HEK293 (cell line): ENCODE results near the gene RACK1.
A peak's percentile ranks its signal among the peaks of the same experiment; 100 is the strongest.

Experiments used
- CTCF ChIA-PET: fragments of 350-600 bp; formaldehyde crosslinking; extraction: SDS; loops from one replicate; lab custom pipeline; 2021; ENCODE audit warnings: antibody characterized with exemption; lab: Yijun Ruan, JAX
- POLR2A ChIA-PET: fragments of 300-600 bp; formaldehyde crosslinking; extraction: SDS; loops from one replicate; lab custom pipeline; 2020; ENCODE audit warnings: antibody characterized with exemption, inconsistent platforms; lab: Yijun Ruan, JAX
- H3K27ac ChIP-seq: fragments of 200-500 bp; sonication (Bioruptor generic); 2 replicates; pipeline ENCODE4 v1.5.1; 2014; ENCODE audit warnings: low read depth, low read length, control low read depth, inconsistent platforms; ENCODE audit errors: extremely low read depth
- H3K36me3 ChIP-seq, 2 experiments: fragments of 200-500 bp in 1 of 2; sonication (Bioruptor generic) in 1 of 2; 1 replicate in 1 of 2; 2 replicates in 1 of 2; pipeline ENCODE4 v1.5.1; 2014 to 2017; ENCODE audit warnings: inconsistent platforms in 2 of 2, low read length in 2 of 2; ENCODE audit not compliant: control insufficient read depth in 2 of 2, insufficient read depth in 1 of 2
- H3K4me1 ChIP-seq: fragments of 200-500 bp; sonication (Bioruptor generic); 2 replicates; pipeline ENCODE4 v1.5.1; 2014; ENCODE audit warnings: mild to moderate bottlenecking, low read length, inconsistent platforms; ENCODE audit not compliant: control insufficient read depth, insufficient read depth
- H3K4me3 ChIP-seq: 2 replicates; pipeline ENCODE4 v1.5.1; 2011; ENCODE audit warnings: low read depth, mild to moderate bottlenecking, control low read depth, low read length, moderate library complexity
- H3K9me3 ChIP-seq: fragments of 200-500 bp; sonication (Bioruptor generic); 2 replicates; pipeline ENCODE4 v1.5.1; 2014; ENCODE audit warnings: low read depth, low read length, inconsistent platforms; ENCODE audit not compliant: control insufficient read depth, insufficient read depth
- GLIS2 ChIP-seq: fragments of 450-650 bp; formaldehyde crosslinking; IDR thresholded peaks from 2 replicates; pipeline ENCODE4 v1.5.1; 2016; ENCODE audit warnings: missing biosample characterization, missing genetic modification characterization
- IKZF3 ChIP-seq: fragments of 450-650 bp; IDR thresholded peaks from 2 replicates; pipeline ENCODE4 v1.5.0; 2018; ENCODE audit warnings: missing biosample characterization, mild to moderate bottlenecking, missing genetic modification characterization, moderate library complexity
- KLF1 ChIP-seq: fragments of 450-650 bp; formaldehyde crosslinking; IDR thresholded peaks from 2 replicates; pipeline ENCODE4 v1.5.1; 2016; ENCODE audit warnings: missing biosample characterization, missing genetic modification characterization
- KLF8 ChIP-seq: fragments of 450-650 bp; formaldehyde crosslinking; IDR thresholded peaks from 2 replicates; pipeline ENCODE4 v1.5.1; 2016; ENCODE audit warnings: missing biosample characterization, missing genetic modification characterization
- MEIS1 ChIP-seq: sonication (generic); formaldehyde crosslinking; IDR thresholded peaks from 2 replicates; pipeline ENCODE4 v1.8.1; 2022; ENCODE audit warnings: missing genetic modification reagents, mild to moderate bottlenecking, borderline replicate concordance
- PRDM1 ChIP-seq: fragments of 450-650 bp; formaldehyde crosslinking; IDR thresholded peaks from 2 replicates; pipeline ENCODE4; 2016; ENCODE audit warnings: missing biosample characterization, missing genetic modification characterization
- RBAK ChIP-seq: fragments of 450-650 bp; formaldehyde crosslinking; IDR thresholded peaks from 2 replicates; pipeline ENCODE4 v1.5.1; 2016; ENCODE audit warnings: missing biosample characterization, missing genetic modification characterization
- REPIN1 ChIP-seq: fragments of 450-650 bp; formaldehyde crosslinking; IDR thresholded peaks from 2 replicates; pipeline ENCODE4 v1.5.1; 2017; ENCODE audit warnings: missing biosample characterization, missing genetic modification characterization, low read depth
- SETDB1 ChIP-seq: IDR thresholded peaks from one replicate; pipeline ENCODE4 v1.6.1; 2017; ENCODE audit warnings: mild to moderate bottlenecking, low read length, moderate library complexity, mixed read lengths; ENCODE audit not compliant: insufficient read length
- SP7 ChIP-seq: fragments of 450-650 bp; formaldehyde crosslinking; IDR thresholded peaks from 2 replicates; pipeline ENCODE4 v1.5.1; 2016; ENCODE audit warnings: missing biosample characterization, missing genetic modification characterization
- TCF7L2 ChIP-seq: IDR thresholded peaks from 2 replicates; pipeline ENCODE4 v1.6.1; 2011; ENCODE audit warnings: low read depth, mild to moderate bottlenecking, inconsistent platforms, low read length, moderate library complexity, borderline replicate concordance
- ZBTB1 ChIP-seq: fragments of 450-650 bp; formaldehyde crosslinking; IDR thresholded peaks from 2 replicates; pipeline ENCODE4 v1.5.1; 2016; ENCODE audit warnings: missing biosample characterization, missing genetic modification characterization
- ZBTB7A ChIP-seq: fragments of 450-650 bp; formaldehyde crosslinking; IDR thresholded peaks from 2 replicates; pipeline ENCODE4 v1.5.1; 2016; ENCODE audit warnings: low read depth, missing biosample characterization, missing genetic modification characterization
- ZFHX2 ChIP-seq: fragments of 450-650 bp; formaldehyde crosslinking; conservative IDR thresholded peaks from 2 replicates; pipeline ENCODE4 v1.5.1; 2016; ENCODE audit warnings: missing biosample characterization, missing genetic modification characterization
- ZFP3 ChIP-seq: fragments of 450-650 bp; formaldehyde crosslinking; IDR thresholded peaks from 2 replicates; pipeline ENCODE4 v1.5.1; 2016; ENCODE audit warnings: low read depth, missing biosample characterization, missing genetic modification characterization
- ZFP69B ChIP-seq: fragments of 450-650 bp; formaldehyde crosslinking; IDR thresholded peaks from 2 replicates; pipeline ENCODE4 v1.5.1; 2016; ENCODE audit warnings: missing biosample characterization, missing genetic modification characterization
- ZNF133 ChIP-seq: fragments of 450-650 bp; formaldehyde crosslinking; IDR thresholded peaks from 2 replicates; pipeline ENCODE4 v1.5.1; 2016; ENCODE audit warnings: missing biosample characterization, missing genetic modification characterization
- ZNF146 ChIP-seq: fragments of 450-650 bp; formaldehyde crosslinking; IDR thresholded peaks from 2 replicates; pipeline ENCODE4 v1.5.1; 2016; ENCODE audit warnings: missing biosample characterization, missing genetic modification characterization
- ZNF202 ChIP-seq: fragments of 450-650 bp; formaldehyde crosslinking; IDR thresholded peaks from 2 replicates; pipeline ENCODE4 v1.5.1; 2016; ENCODE audit warnings: missing biosample characterization, missing genetic modification characterization, borderline replicate concordance
- ZNF335 ChIP-seq: fragments of 450-650 bp; formaldehyde crosslinking; conservative IDR thresholded peaks from 2 replicates; pipeline ENCODE4 v1.5.1; 2016; ENCODE audit warnings: missing biosample characterization, missing genetic modification characterization
- ZNF354C ChIP-seq: fragments of 450-650 bp; formaldehyde crosslinking; IDR thresholded peaks from 2 replicates; pipeline ENCODE4 v1.5.1; 2016; ENCODE audit warnings: missing biosample characterization, missing genetic modification characterization, low read depth, borderline replicate concordance
- ZNF366 ChIP-seq: fragments of 450-650 bp; formaldehyde crosslinking; conservative IDR thresholded peaks from 2 replicates; pipeline ENCODE4 v1.5.1; 2016; ENCODE audit warnings: missing biosample characterization, missing genetic modification characterization
- ZNF416 ChIP-seq: fragments of 450-650 bp; formaldehyde crosslinking; IDR thresholded peaks from 2 replicates; pipeline ENCODE4 v1.5.1; 2016; ENCODE audit warnings: missing biosample characterization, missing genetic modification characterization
- ZNF510 ChIP-seq: fragments of 450-650 bp; formaldehyde crosslinking; IDR thresholded peaks from 2 replicates; pipeline ENCODE4 v1.5.1; 2018; ENCODE audit warnings: mild to moderate bottlenecking, missing genetic modification characterization, missing biosample characterization; ENCODE audit not compliant: insufficient replicate concordance
- ZNF544 ChIP-seq: fragments of 450-650 bp; formaldehyde crosslinking; IDR thresholded peaks from 2 replicates; pipeline ENCODE4 v1.5.0; 2017; ENCODE audit warnings: missing biosample characterization, missing genetic modification characterization
- ZNF561 ChIP-seq: fragments of 450-650 bp; IDR thresholded peaks from 2 replicates; pipeline ENCODE4 v1.5.1; 2018; ENCODE audit warnings: missing biosample characterization, missing genetic modification characterization, borderline replicate concordance
- ZNF623 ChIP-seq: fragments of 450-650 bp; formaldehyde crosslinking; IDR thresholded peaks from 2 replicates; pipeline ENCODE4 v1.5.1; 2016; ENCODE audit warnings: missing biosample characterization, missing genetic modification characterization
- ZNF639 ChIP-seq: fragments of 450-650 bp; formaldehyde crosslinking; IDR thresholded peaks from 2 replicates; pipeline ENCODE4 v1.5.1; 2016; ENCODE audit warnings: missing biosample characterization, missing genetic modification characterization
- ZNF654 ChIP-seq: fragments of 450-650 bp; formaldehyde crosslinking; IDR thresholded peaks from 2 replicates; pipeline ENCODE4 v1.5.1; 2016; ENCODE audit warnings: low read depth, missing biosample characterization, missing genetic modification characterization
- ZNF701 ChIP-seq: fragments of 450-650 bp; formaldehyde crosslinking; IDR thresholded peaks from 2 replicates; pipeline ENCODE4 v1.5.1; 2016; ENCODE audit warnings: missing biosample characterization, missing genetic modification characterization
- ZNF704 ChIP-seq: fragments of 450-650 bp; formaldehyde crosslinking; IDR thresholded peaks from 2 replicates; pipeline ENCODE4 v1.5.1; 2016; ENCODE audit warnings: missing biosample characterization, missing genetic modification characterization
- ZNF777 ChIP-seq: fragments of 450-650 bp; formaldehyde crosslinking; IDR thresholded peaks from 2 replicates; pipeline ENCODE4 v1.5.1; 2017; ENCODE audit warnings: missing biosample characterization, missing genetic modification characterization, borderline replicate concordance
- ZSCAN18 ChIP-seq: fragments of 450-650 bp; formaldehyde crosslinking; IDR thresholded peaks from 2 replicates; pipeline ENCODE4 v1.5.1; 2016; ENCODE audit warnings: missing biosample characterization, missing genetic modification characterization
- TF ChIP-seq, protein P1 (sequence below): fragments of 450-650 bp; formaldehyde crosslinking; IDR thresholded peaks from 2 replicates; pipeline ENCODE4 v1.5.1; 2016; ENCODE audit warnings: missing biosample characterization, missing genetic modification characterization

Gene RACK1

DNA sequence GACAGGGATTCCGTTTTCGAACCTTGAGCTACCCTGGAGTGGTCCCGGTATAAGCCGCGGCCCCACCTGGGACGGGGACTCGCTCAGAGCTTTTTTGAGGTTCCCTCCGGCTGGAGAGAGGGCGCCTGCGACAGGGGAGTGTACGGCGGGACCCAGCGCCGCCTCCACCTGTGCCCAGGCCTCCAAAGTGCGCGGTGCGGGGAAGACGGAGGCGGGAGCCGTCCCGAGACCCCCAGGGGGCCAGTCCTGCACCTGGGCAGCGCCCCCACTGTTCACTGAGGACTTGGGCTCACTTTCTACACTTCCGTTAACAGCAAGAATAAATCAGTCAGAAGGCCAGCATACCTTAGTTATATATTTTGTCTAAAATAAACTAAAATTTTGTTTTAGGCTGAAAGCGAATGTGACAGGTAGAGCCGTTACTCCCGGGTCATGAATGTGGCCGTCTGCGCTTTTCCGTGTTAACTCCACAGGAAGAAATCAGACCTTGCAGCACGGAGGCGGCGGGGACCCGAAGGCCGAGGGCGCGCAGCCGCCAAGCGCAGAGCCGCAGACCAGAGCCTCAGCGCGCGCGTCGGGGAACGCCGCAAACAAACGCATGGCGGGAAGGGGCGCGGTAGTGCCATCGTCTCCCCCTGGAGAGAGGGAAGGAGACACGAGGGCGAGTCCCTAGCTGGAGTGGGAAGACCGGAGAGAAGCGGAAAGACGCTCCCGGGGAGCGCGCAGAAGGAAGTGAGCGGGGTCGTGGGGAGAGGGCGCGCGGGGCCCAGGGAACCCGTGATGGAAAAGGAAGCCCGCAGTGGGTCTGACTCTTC is 52.8 kb downstream of the RACK1 start:
- CTCF ChIA-PET, result interaction anchor here (0.6 to 4.1 kb wide), 7 partner anchors 13 to 61 kb away, joined by 4 to 27 read pairs (median 4); partner anchors contain the start of genes RACK1 and TRIM7
- Histone ChIP-seq H3K9me3 (no peaks in the 10 kb centered on the region), H3K36me3 (no peaks in the 10 kb centered on the region), H3K27ac (peak overlapping the region; percentile 48; the same call in 1 of the 2 replicates), H3K4me3 (peak overlapping the region; percentile 53), H3K4me1 (no peaks in the 10 kb centered on the region)
- POLR2A ChIA-PET, result interaction anchor here (0.6 to 6.8 kb wide), 17 partner anchors 9 to 71 kb away, joined by 3 to 86 read pairs (median 5); partner anchors contain the start of genes RACK1, TRIM41, TRIM52 and TRIM7
- TF ChIP-seq RBAK (tag by site-specific recombination) (no peak), PRDM1 (tag by site-specific recombination) (peak; percentile 79; the same call in 1 of the 2 replicates), ZFP69B (tag by site-specific recombination) (no peak; the same call in 1 of the 2 replicates), TCF7L2 (no peak), ZNF146 (tag by site-specific recombination) (no peak), ZNF701 (tag by site-specific recombination) (no peak), ZSCAN18 (no peak), IKZF3 (tag by site-specific recombination) (no peak), GLIS2 (tag by site-specific recombination) (peak; percentile 61), ZNF133 (no peak), ZNF777 (tag by site-specific recombination) (peak; percentile 7; the same call in 1 of the 2 replicates), MEIS1 (CRISPR knock-in tag) (no peak), ZNF202 (no peak), ZFHX2 (no peak), ZNF639 (tag by site-specific recombination) (no peak), ZNF623 (no peak), ZNF335 (tag by site-specific recombination) (peak; percentile 26; the same call in 1 of the 2 replicates), ZNF510 (no peak), ZNF704 (no peak), SP7 (tag by site-specific recombination) (no peak; the same call in 1 of the 2 replicates), ZNF544 (tag by site-specific recombination) (no peak), SETDB1 (no peak), ZNF416 (tag by site-specific recombination) (no peak), ZBTB1 (no peak), KLF8 (tag by site-specific recombination) (no peak), ZNF354C (tag by site-specific recombination) (no peak), ZBTB7A (tag by site-specific recombination) (no peak; the same call in 1 of the 2 replicates), ZNF366 (tag by site-specific recombination) (peak; percentile 97), ZNF654 (tag by site-specific recombination) (no peak), KLF1 (tag by site-specific recombination) (no peak), ZFP3 (tag by site-specific recombination) (no peak), REPIN1 (tag by site-specific recombination) (no peak), ZNF561 (tag by site-specific recombination) (peak; percentile 41; the same call in 1 of the 2 replicates)
- TF ChIP-seq, protein P1, sequence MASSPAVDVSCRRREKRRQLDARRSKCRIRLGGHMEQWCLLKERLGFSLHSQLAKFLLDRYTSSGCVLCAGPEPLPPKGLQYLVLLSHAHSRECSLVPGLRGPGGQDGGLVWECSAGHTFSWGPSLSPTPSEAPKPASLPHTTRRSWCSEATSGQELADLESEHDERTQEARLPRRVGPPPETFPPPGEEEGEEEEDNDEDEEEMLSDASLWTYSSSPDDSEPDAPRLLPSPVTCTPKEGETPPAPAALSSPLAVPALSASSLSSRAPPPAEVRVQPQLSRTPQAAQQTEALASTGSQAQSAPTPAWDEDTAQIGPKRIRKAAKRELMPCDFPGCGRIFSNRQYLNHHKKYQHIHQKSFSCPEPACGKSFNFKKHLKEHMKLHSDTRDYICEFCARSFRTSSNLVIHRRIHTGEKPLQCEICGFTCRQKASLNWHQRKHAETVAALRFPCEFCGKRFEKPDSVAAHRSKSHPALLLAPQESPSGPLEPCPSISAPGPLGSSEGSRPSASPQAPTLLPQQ, result no peak; the same call in 1 of the 2 replicates
